Effector memory CD4-positive, alpha-beta T cell (primary cell): ENCODE results near the gene KCNK18.

Source experiments
- DNase-seq, 3 donors: peaks; one replicate each; pipeline ENCODE4 v3.0.0-alpha.2; 2020
- H3K27ac ChIP-seq: 2 replicates; pipeline ENCODE4 v1.7.0; 2013; ENCODE audit warnings: mild to moderate bottlenecking, low read length, moderate library complexity; ENCODE audit not compliant: insufficient read depth, poor library complexity, severe bottlenecking
- H3K27me3 ChIP-seq: replicated peaks from 2 replicates; pipeline ENCODE4 v1.7.0; 2013; ENCODE audit warnings: mild to moderate bottlenecking, low read length; ENCODE audit not compliant: insufficient read depth, control insufficient read depth, poor library complexity, severe bottlenecking
- H3K36me3 ChIP-seq: 2 replicates; pipeline ENCODE4 v1.7.0; 2013; ENCODE audit warnings: mild to moderate bottlenecking, low read length, moderate library complexity; ENCODE audit not compliant: control insufficient read depth, insufficient read depth
- H3K4me1 ChIP-seq: 2 replicates; pipeline ENCODE4 v1.7.0; 2013; ENCODE audit warnings: low read length, mild to moderate bottlenecking; ENCODE audit not compliant: control insufficient read depth, insufficient read depth, poor library complexity, severe bottlenecking
- H3K4me3 ChIP-seq: 2 replicates; pipeline ENCODE4 v1.7.0; 2013; ENCODE audit warnings: low read length, low read depth, mild to moderate bottlenecking; ENCODE audit not compliant: insufficient read depth, poor library complexity, severe bottlenecking
- H3K9me3 ChIP-seq: 2 replicates; pipeline ENCODE4 v1.7.0; 2013; ENCODE audit warnings: mild to moderate bottlenecking, low read length, moderate library complexity; ENCODE audit not compliant: control insufficient read depth

Gene KCNK18

GRCh38 chr10:117163954-117164548 is 33.2 kb upstream of the KCNK18 start:
- Histone ChIP-seq H3K27me3 (peaks cover 74% of the 10 kb centered on the region), H3K4me1 (peaks cover 33% of the 10 kb centered on the region), H3K9me3 (no peaks in the 10 kb centered on the region), H3K27ac (no peak overlapping the region), H3K4me3 (no peak overlapping the region), H3K36me3 (no peaks in the 10 kb centered on the region)
- DNase-seq = no peak

- no peak for DNase-seq
- H3K27ac ChIP-seq = no peak overlapping the region
- H3K27me3 ChIP-seq = peaks cover 81% of the 10 kb centered on the region
- H3K9me3 ChIP-seq = no peaks in the 10 kb centered on the region
- H3K4me3 ChIP-seq = no peak overlapping the region
- H3K36me3 ChIP-seq = no peaks in the 10 kb centered on the region
- peaks cover 33% of the 10 kb centered on the region for H3K4me1 ChIP-seq
Measured at GRCh38 chr10:117164592-117165537, 32.4 kb upstream of the KCNK18 start.

GRCh38 chr10:117165538-117166417 is 31.5 kb upstream of the KCNK18 start:
- no peak overlapping the region for H3K27ac ChIP-seq
- DNase-seq = no peak
- no peaks in the 10 kb centered on the region for H3K36me3 ChIP-seq
- H3K4me3 ChIP-seq = no peak overlapping the region
- peaks cover 33% of the 10 kb centered on the region for H3K4me1 ChIP-seq
- H3K9me3 ChIP-seq = no peaks in the 10 kb centered on the region
- H3K27me3 ChIP-seq = peaks cover 74% of the 10 kb centered on the region

DNA sequence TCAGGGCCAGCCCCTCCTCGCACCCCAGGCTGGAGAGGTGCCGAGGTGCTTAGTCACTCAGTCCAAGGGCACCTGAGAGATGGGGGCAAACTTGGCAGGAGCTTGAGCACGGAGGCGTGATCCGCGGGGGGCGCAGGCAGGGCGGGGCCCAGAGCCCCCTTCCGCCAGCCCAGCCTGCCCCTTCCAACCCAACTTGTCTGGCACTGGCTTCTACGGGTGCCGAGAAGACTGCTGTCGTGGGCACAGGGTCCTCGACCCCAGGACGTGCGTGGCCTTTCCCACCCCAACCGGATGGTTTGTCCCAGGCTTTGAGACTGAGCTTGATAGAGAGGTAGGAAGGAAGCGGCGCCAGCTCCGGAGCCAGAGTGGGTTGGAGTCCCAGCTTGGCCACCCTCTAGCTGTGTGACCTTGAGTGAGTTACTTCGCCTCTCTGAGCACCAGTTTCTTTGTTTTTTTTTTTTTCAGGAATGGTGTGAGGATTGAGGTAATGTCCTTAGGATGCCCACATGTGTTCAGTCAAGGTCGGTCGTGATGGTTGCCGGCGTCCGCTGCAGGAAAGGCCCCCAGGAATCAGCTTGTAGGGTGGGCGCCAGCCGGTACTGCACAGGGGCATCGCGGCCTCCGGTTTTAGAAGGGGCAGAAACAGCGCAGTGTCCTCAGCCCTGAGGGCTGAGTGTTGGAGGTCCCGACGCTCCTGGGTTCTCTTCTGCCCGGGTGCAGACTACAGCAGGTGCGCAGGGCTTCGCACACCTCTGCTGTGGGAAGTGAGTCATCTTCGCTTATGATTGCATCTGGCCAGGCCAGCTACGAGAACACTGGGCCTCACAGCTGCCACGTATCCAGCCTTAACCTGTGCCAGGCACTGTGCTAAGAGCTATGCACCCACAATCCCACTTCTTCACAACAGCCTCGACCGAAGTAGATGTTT is 30.6 kb upstream of the KCNK18 start:
- Histone ChIP-seq H3K36me3 (no peaks in the 10 kb centered on the region), H3K9me3 (no peaks in the 10 kb centered on the region), H3K27me3 (peaks cover 70% of the 10 kb centered on the region), H3K4me1 (peaks cover 33% of the 10 kb centered on the region), H3K4me3 (no peak overlapping the region), H3K27ac (no peak overlapping the region)
- DNase-seq = no peak

- Histone ChIP-seq H3K4me3 (no peak overlapping the region), H3K36me3 (no peaks in the 10 kb centered on the region), H3K4me1 (peaks cover 30% of the 10 kb centered on the region), H3K27ac (no peak overlapping the region), H3K9me3 (no peaks in the 10 kb centered on the region), H3K27me3 (peaks cover 67% of the 10 kb centered on the region)
- DNase-seq = no peak
Measured at GRCh38 chr10:117167346-117167788, 29.9 kb upstream of the KCNK18 start.

DNA sequence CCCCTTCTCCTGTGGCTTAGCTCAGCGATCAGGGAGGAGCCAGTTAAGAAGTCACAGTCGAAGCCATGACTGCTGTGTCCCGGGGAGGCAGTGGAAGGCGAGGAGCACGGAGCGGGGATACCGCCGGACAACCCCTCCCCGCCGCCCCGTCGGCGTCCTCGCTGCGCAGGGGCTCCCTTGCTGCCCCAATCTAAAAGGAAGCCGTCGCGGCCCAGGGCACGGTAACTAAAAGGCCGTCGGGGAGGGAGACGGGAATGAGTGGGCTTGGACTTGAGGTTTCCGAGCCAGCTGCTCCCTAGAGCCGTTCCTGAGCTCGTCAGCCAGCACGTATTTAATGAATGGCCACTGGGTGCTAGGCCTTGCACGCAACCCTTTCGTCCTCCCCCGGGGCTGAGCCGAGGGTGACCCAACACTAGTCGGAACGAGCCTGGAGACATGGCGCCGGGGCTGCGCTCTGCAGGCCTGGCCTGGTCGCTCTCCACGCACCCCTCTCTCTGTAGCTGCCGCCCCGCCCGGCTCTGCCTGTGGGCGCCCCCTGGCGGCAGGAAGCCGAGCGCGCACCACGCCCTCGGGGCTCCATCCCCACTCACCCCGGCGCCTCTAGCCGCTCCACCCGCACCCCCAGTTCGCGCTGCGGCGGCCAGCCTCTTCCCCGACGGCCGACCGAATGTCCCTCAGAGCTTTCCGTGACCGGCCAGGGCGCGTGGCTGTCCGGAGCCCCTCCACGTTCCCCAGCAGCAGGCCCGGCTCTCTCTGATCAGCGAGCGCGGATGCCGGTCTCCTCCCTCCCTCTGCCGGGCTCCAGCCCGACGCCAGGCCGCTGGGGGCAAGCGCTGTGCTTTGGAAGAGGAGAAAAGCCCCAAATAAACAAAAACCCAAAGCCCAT is 29.3 kb upstream of the KCNK18 start:
- Histone ChIP-seq H3K4me1 (peaks cover 23% of the 10 kb centered on the region), H3K4me3 (peak overlapping the region; percentile 12), H3K27me3 (peaks cover 64% of the 10 kb centered on the region), H3K36me3 (no peaks in the 10 kb centered on the region), H3K9me3 (no peaks in the 10 kb centered on the region), H3K27ac (no peak overlapping the region)
- DNase-seq = peak; percentile 20 to 44 (median 28)

DNA sequence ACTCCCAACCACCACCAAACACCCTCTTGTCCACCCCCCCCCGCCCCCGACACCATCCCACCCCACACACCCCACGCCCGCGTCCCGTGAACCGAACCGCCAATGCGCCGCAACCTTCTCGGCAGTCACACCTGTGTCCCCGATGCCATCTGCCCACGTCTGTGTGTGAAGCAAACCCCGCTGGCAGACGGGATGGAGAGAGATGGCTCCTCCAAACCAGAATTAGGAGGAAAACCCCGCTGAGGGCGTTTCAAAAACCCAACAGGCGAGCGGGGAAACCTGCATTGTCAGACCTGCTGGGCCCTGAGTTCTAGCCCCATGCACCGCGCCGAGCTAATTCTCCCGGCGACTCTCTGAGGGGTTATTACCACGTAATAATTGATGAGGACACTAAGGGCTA is 28.6 kb upstream of the KCNK18 start:
- Histone ChIP-seq H3K4me1 (peaks cover 16% of the 10 kb centered on the region), H3K9me3 (no peaks in the 10 kb centered on the region), H3K4me3 (no peak overlapping the region), H3K36me3 (no peaks in the 10 kb centered on the region), H3K27ac (no peak overlapping the region), H3K27me3 (peaks cover 61% of the 10 kb centered on the region)
- DNase-seq = no peak

DNA sequence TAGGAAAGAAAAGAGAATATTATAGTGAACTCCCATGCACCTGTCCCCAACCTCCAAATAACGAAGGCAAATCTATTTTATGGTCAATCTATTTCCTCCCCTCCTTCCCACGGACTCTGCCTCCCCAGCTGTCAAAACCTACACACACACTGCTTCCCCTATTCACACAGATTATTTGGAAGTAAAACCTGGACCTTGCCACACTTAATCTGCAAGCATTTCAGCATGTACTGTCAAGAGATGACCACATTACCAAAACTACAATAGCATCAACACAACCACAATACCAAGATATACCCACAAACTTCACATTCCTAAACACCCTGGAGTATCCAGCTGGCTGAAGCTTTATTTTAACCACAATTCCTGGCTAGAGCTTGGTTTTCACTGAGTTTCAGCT is 27.8 kb upstream of the KCNK18 start:
- Histone ChIP-seq H3K4me1 (peaks cover 15% of the 10 kb centered on the region), H3K27me3 (peaks cover 59% of the 10 kb centered on the region), H3K27ac (no peak overlapping the region), H3K36me3 (no peaks in the 10 kb centered on the region), H3K4me3 (no peak overlapping the region), H3K9me3 (no peaks in the 10 kb centered on the region)
- DNase-seq = no peak
